GM19452 (cell line): ENCODE measurements around the gene SFTPB.
"Not testable (repeated sequence)": the region's sequence is repeated elsewhere in the genome, so short reads cannot be mapped to it uniquely, and the experiment has no call there.

Experiments
- ATAC-seq: cut with Tn5 transposase; IDR thresholded peaks from one replicate; pipeline ENCODE4 v1.9.1; 2021; ENCODE audit not compliant: unreplicated experiment

The SFTPB gene

GRCh38 chr2:85617723-85618122, 50.3 kb downstream of the SFTPB start:
- not testable (repeated sequence) for ATAC-seq

DNA sequence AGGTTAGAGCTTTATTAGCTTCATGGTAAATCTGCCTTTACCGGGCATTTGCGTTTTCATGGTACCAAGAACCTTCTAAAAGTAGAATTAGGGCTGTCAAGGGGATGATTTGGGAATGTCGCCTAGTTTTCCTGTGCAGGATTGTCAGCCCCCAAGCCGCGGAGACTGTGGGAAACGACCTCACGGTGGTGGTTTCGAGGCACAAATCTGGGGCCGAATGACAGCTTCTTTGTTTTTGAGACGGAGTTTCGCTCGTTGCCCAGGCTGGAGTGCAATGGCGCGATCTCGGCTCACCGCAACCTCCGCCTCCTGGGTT, 52.6 kb downstream of the SFTPB start:
- ATAC-seq: no peak

DNA sequence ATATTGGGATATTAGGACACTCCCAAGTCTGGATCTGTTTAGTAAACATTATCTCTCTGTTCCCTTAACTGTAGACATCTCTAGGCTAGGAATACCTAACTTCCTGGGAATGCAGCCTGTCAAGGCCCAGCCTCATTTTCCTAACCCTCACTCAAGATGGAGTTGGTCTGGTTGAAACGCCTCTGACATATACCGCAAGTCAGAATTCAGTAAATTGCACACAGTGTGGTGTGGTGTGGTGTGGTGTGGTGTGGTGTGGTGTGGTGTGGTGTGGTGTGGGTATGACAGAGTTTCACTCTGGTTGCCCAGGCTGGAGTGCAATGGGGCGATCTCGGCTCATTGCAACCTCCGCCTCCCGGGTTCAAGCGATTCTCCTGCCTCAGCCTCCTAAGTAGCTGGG, 53.2 kb downstream of the SFTPB start:
- not testable (repeated sequence) for ATAC-seq

DNA sequence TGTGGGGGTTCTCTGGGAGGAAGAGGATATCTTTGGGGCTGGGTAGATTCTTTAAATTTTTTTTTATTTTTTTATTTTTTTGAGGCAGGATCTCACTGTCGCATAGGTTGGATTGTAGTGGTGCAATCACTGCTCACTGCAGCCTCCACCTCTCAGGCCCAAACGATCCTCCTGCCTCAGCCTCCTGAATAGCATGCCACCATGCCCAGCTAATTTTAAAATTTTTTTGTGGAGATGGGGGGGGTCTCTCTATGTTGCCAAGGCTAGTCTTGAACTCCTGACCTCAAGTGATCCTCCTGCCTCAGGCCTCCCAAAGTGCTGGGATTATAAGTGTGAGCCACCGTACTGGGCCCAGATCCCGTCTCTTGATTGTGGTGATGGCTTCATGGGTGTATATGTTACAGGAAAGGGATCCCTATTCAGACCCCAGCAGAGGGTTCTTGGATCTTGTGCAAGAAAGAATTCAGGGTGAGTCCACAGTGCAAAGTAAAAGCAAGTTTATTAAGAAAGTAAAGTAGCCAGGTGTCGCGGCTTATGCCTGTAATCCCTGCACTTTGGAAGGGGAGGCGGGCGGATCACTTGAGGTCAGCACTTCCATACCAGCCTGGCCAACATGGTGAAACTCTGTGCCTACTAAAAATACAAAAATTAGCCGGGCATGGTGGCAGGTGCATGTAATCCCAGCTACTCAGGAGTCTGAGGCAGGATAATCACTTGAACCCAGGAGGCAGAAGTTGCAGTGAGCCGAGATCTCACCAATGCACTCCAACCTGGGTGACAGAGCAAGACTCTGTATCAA, 54.1 kb downstream of the SFTPB start:
- no peak for ATAC-seq

DNA sequence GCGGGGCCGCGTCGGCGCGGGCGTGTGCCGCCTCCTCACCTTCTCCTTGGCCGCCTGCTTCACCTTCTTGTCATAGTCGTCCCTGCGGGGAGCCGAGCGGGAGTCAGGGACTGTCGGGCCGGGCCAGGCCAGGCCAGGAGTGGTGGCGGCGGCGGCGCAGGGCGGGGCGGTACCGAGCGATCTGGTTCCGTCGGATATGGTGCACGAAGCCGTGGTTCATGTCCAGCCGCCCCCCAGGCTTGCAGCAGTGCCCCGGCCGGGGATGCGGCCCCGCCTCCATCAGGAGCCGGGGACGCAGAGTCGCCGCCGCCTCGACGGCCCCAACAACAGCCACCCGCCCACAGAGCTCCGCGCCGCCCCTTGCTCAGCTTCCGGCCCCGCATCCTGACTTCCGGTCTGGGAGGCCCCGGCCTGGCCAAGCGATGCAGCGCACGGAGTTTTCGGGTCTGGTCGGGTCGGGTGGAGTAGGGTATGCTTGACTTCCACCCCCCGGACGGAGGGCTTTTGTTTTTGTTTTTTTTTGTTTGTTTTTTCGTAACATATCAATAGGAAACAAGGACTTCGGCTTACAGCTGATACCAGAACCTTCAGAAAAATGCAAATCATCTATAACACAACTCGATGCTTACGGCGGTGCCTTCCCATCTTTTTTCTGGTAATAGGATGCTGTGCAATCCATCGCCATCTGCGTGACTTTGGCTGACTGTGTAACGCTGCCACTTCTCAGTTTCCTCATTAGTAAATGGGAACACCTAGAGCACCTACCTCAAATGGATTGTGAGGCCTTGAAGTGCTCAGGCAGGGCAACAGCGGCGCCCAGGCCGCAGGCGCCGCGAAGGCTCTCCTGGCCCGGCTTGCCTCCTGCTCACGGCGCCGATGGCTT, 56.1 kb downstream of the SFTPB start, which contains the start of gene C2orf68:
Gene C2orf68 (minus strand): TSS at position 362 of the 883 bp plus-strand sequence. CDS start 82 bp downstream, at position 280.
- peak; percentile 68 for ATAC-seq

DNA sequence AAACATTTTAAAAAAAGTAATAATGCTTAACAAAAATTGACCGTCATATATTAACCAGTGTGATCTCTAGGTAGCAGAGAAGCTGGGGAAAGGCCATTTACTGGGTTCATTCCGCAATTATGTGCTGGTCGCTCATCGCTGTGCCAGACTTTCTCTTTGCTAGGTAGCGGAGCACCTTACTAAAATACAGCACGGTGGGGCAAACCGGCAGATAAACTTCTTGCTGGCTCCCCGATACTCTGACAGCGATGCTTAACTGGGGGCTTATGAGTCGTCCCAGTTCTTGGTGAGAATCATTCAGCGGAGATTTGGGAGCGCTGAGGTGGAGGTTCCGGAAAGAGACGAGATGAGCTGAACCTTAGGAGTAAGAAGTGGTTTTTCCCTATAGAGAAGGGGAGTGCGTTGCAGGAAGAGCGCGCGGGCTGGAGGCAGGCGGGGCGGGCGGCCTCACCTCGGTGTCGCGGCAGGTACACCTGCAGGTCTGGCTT, 56.7 kb downstream of the SFTPB start:
- no peak for ATAC-seq
